ENCODE results near the gene INSRR. TPM values are rescaled to one million over a fixed set of nuclear protein-coding genes. Genes with fewer than 3 reads are reported as not detected.

INSRR gene
- total RNA-seq, 1 donor from 2014 or later, result not detected

GRCh38 chr1:156840186-156840897 lies 18.6 kb downstream of the INSRR start:
- Mint-ChIP-seq H3K4me1 (peaks cover 6% of the 10 kb centered on the region), H3K36me3 (ENCODE audit: low read depth) (no peaks in the 10 kb centered on the region), H3K9me3 (no peaks in the 10 kb centered on the region), H3K4me3 (no peak overlapping the region), H3K27me3 (peaks cover 53% of the 10 kb centered on the region), H3K27ac (no peak overlapping the region)
- CTCF ChIA-PET, result interaction anchor here (3.7 kb wide), 1 partner anchor 21 kb away, joined by 22 read pairs; the partner anchor contains the start of gene NTRK1
- POLR2A ChIA-PET, result no interaction called here
- intact Hi-C loops (cut with micrococcal nuclease), result no loop called here
- ATAC-seq (ENCODE audit: low read depth), result no peak
- DNase-seq, result no peak
- no peak for TF ChIP-seq CTCF (IDR thresholded peaks at IDR 0.05)

GRCh38 chr1:156839426-156840109 lies 19.3 kb downstream of the INSRR start:
- H3K36me3 Mint-ChIP-seq (ENCODE audit: low read depth), result no peaks in the 10 kb centered on the region
- no peak overlapping the region for H3K27ac Mint-ChIP-seq
- no peak for TF ChIP-seq CTCF (IDR thresholded peaks at IDR 0.05)
- peaks cover 55% of the 10 kb centered on the region for H3K27me3 Mint-ChIP-seq
- POLR2A ChIA-PET, result no interaction called here
- intact Hi-C loops (cut with micrococcal nuclease), result no loop called here
- H3K9me3 Mint-ChIP-seq, result no peaks in the 10 kb centered on the region
- DNase-seq (no peak), ATAC-seq (ENCODE audit: low read depth) (no peak)
- CTCF ChIA-PET, result interaction anchor here (0.6 to 3.7 kb wide), 4 partner anchors 8 to 100 kb away, joined by 3 to 22 read pairs (median 10); partner anchors contain the start of gene NTRK1
- no peak overlapping the region for H3K4me3 Mint-ChIP-seq
- H3K4me1 Mint-ChIP-seq, result no peaks in the 10 kb centered on the region

- no peak for ATAC-seq (ENCODE audit: low read depth)
- no peaks in the 10 kb centered on the region for H3K36me3 Mint-ChIP-seq (ENCODE audit: low read depth)
- no peak overlapping the region for H3K27ac Mint-ChIP-seq
- intact Hi-C loops (cut with micrococcal nuclease), result no loop called here
- TF ChIP-seq CTCF (IDR thresholded peaks at IDR 0.05), result no peak
- ChIA-PET CTCF (interaction anchor here (0.6 to 3.7 kb wide), 8 partner anchors 9 to 150 kb away, joined by 3 to 22 read pairs (median 4); partner anchors contain the start of gene NTRK1), POLR2A (no interaction called here)
- peaks cover 53% of the 10 kb centered on the region for H3K27me3 Mint-ChIP-seq
- no peaks in the 10 kb centered on the region for H3K9me3 Mint-ChIP-seq
- DNase-seq, result no peak
- H3K4me1 Mint-ChIP-seq, result no peaks in the 10 kb centered on the region
- no peak overlapping the region for H3K4me3 Mint-ChIP-seq
Observed at GRCh38 chr1:156838972-156839371, 19.9 kb downstream of the INSRR start.

GRCh38 chr1:156836892-156837291 lies 22.0 kb downstream of the INSRR start:
- Mint-ChIP-seq H3K27me3 (peaks cover 45% of the 10 kb centered on the region), H3K9me3 (no peaks in the 10 kb centered on the region), H3K4me3 (no peak overlapping the region), H3K4me1 (no peaks in the 10 kb centered on the region), H3K36me3 (ENCODE audit: low read depth) (no peaks in the 10 kb centered on the region), H3K27ac (no peak overlapping the region)
- TF ChIP-seq CTCF (IDR thresholded peaks at IDR 0.05), result no peak
- ATAC-seq (ENCODE audit: low read depth), result no peak
- CTCF ChIA-PET, result interaction anchor here (1.1 to 3.7 kb wide), 3 partner anchors 17 to 53 kb away, joined by 3 to 22 read pairs (median 16); partner anchors contain the start of gene NTRK1
- intact Hi-C loops (cut with micrococcal nuclease), result no loop called here
- POLR2A ChIA-PET, result no interaction called here
- no peak for DNase-seq

- H3K27ac Mint-ChIP-seq, result no peak overlapping the region
- no peaks in the 10 kb centered on the region for H3K36me3 Mint-ChIP-seq (ENCODE audit: low read depth)
- POLR2A ChIA-PET, result no interaction called here
- no peaks in the 10 kb centered on the region for H3K9me3 Mint-ChIP-seq
- ATAC-seq (ENCODE audit: low read depth) (no peak), DNase-seq (no peak)
- no peaks in the 10 kb centered on the region for H3K4me1 Mint-ChIP-seq
- H3K4me3 Mint-ChIP-seq, result no peak overlapping the region
- TF ChIP-seq CTCF (IDR thresholded peaks at IDR 0.05), result no peak
- H3K27me3 Mint-ChIP-seq, result peaks cover 51% of the 10 kb centered on the region
- CTCF ChIA-PET, result no interaction called here
- intact Hi-C loops (cut with micrococcal nuclease), result no loop called here
Observed at GRCh38 chr1:156836041-156836654, 22.8 kb downstream of the INSRR start.

Data from activated B cell treated with CpG ODN at 0.5 μM for 24 hours (primary cell).